ENCODE data around the gene GRHL3.

GRHL3 gene

GRCh38 chr1:24390924-24391782 is 72.0 kb downstream of the GRHL3 start:
- TF ChIP-seq, protein P1, sequence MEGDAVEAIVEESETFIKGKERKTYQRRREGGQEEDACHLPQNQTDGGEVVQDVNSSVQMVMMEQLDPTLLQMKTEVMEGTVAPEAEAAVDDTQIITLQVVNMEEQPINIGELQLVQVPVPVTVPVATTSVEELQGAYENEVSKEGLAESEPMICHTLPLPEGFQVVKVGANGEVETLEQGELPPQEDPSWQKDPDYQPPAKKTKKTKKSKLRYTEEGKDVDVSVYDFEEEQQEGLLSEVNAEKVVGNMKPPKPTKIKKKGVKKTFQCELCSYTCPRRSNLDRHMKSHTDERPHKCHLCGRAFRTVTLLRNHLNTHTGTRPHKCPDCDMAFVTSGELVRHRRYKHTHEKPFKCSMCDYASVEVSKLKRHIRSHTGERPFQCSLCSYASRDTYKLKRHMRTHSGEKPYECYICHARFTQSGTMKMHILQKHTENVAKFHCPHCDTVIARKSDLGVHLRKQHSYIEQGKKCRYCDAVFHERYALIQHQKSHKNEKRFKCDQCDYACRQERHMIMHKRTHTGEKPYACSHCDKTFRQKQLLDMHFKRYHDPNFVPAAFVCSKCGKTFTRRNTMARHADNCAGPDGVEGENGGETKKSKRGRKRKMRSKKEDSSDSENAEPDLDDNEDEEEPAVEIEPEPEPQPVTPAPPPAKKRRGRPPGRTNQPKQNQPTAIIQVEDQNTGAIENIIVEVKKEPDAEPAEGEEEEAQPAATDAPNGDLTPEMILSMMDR (IDR thresholded peaks at IDR 0.05; ENCODE audit: extremely low read depth, missing control alignments) = peak; percentile 81
- peak; percentile 69 for DNase-seq (ENCODE audit: low spot score)

GRCh38 chr1:24391882-24392603 is 72.9 kb downstream of the GRHL3 start:
- TF ChIP-seq, protein P1 (IDR thresholded peaks at IDR 0.05; ENCODE audit: extremely low read depth, missing control alignments) = peak; percentile 62
- peak; percentile 73 for DNase-seq (ENCODE audit: low spot score)

- no peak for DNase-seq (ENCODE audit: low spot score)
- TF ChIP-seq, protein P1 (IDR thresholded peaks at IDR 0.05; ENCODE audit: extremely low read depth, missing control alignments) = no peak
Measured at GRCh38 chr1:24392604-24392946, 73.4 kb downstream of the GRHL3 start.

DNA sequence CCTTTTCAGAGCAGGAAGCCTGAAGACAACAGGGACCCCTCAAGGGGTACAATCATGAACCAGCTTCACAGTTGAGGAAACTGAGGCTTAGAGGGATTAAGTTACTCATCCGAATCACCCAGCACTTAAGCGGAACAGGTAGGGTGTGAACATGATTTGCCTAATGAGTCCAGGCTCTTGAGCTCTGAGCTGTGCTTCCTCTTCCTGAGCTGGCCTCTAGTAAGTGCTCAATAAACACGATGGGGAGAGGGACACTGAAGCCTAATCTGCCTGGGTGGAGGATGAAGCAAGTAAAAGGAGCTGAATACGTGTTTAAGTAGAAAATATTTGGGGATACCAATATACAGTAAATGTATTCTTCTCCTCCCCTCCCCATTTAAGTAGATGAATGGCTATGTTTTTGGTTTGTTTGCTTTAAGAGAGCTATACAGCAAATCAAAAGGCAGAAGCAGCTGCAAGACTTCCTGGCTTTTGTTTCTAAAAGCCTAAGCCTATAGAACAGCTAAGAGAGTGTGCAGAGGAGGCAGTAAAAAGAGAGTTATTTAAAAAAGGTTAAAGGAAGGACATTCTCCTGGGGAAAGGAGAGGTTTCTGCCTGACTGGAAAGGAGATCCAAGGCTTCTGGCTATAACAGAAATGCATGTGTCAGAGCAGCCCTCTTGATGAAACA is 74.0 kb downstream of the GRHL3 start:
- TF ChIP-seq, protein P1 (IDR thresholded peaks at IDR 0.05; ENCODE audit: extremely low read depth, missing control alignments) = no peak
- DNase-seq (ENCODE audit: low spot score) = no peak

GRCh38 chr1:24393892-24394291 is 74.7 kb downstream of the GRHL3 start:
- no peak for DNase-seq (ENCODE audit: low spot score)
- TF ChIP-seq, protein P1 (IDR thresholded peaks at IDR 0.05; ENCODE audit: extremely low read depth, missing control alignments) = no peak

DNA sequence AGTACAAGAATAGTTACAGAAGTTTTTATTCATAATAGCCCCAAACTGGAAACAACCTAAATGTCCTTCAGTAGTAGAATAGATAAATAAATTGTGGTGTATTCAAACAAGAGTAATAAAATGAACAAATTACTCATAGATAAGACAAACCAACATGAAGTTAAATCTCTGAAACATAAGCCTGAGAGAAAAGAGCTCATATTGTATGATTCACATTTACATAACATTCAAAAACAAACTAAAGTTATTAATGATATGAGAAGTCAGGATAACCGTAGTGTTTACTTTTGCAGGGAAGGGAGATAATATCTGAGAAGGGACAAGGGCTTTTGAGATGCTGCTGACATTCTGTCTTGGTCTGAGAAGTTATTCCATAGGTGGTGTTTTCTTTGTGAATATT is 80.9 kb downstream of the GRHL3 start:
- TF ChIP-seq, protein P1 (IDR thresholded peaks at IDR 0.05; ENCODE audit: extremely low read depth, missing control alignments) = no peak
- no peak for DNase-seq (ENCODE audit: low spot score)

DNA sequence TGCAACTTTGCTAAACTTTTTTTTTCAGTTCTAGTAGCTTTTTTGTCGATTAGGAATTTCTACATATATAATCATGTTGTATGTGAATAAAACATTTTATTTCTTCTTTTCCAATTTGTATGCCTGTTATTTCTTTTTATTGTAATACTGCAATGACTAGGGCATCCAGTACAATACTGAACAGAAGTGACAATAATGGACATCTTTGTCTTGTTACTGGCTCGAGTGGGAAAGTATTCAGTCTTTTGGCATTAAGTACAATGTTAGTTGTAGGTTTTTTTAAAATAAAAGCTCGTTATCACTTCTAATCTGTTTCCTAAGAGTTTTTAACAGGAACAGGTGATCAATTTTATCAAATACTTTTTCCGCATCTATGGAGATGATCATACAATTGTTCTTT is 84.6 kb downstream of the GRHL3 start:
- DNase-seq (ENCODE audit: low spot score) = no peak
- TF ChIP-seq, protein P1 (IDR thresholded peaks at IDR 0.05; ENCODE audit: extremely low read depth, missing control alignments) = no peak

All from GM20000 (cell line).